Measurements from ENCODE around the gene FAM117A. TPM values are rescaled to one million over a fixed set of nuclear protein-coding genes. Genes with fewer than 3 reads are reported as not detected.

Gene FAM117A
- total RNA-seq, 2 donors from 2014 or later, result 30.9 to 46.4 TPM

DNA sequence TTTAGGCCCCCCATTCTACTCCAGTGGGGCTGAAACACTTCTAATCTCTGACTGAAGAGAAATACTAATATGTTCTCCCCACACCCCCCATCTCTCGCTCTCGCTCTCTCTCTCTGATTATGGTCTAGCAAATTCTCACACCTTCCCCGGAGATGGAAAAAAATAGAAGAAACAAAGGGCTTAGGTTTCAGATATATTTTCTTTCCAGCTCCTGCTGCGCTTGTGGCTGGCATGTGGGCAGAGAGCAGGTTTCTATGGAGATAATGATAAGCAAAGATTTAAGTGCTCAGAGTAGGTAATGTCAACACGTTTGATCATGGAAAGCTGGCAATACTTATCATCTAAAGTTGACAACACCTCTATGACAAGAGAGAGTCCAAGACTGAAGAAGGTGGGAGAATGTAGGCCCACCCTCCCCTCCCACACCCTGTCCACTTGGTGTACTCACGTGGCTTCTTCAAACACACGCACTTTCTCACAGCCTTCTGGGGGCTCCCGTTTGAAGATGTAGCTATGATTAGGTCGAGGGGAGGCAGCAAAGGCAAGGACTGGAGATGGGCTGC, 48.1 kb downstream of the FAM117A start:
- TF ChIP-seq POLR2AphosphoS5 (IDR thresholded peaks at IDR 0.05) (no peak), POLR2A (IDR thresholded peaks at IDR 0.05) (no peak)
- TF ChIP-seq, protein P1, sequence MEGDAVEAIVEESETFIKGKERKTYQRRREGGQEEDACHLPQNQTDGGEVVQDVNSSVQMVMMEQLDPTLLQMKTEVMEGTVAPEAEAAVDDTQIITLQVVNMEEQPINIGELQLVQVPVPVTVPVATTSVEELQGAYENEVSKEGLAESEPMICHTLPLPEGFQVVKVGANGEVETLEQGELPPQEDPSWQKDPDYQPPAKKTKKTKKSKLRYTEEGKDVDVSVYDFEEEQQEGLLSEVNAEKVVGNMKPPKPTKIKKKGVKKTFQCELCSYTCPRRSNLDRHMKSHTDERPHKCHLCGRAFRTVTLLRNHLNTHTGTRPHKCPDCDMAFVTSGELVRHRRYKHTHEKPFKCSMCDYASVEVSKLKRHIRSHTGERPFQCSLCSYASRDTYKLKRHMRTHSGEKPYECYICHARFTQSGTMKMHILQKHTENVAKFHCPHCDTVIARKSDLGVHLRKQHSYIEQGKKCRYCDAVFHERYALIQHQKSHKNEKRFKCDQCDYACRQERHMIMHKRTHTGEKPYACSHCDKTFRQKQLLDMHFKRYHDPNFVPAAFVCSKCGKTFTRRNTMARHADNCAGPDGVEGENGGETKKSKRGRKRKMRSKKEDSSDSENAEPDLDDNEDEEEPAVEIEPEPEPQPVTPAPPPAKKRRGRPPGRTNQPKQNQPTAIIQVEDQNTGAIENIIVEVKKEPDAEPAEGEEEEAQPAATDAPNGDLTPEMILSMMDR (IDR thresholded peaks at IDR 0.05), result no peak
- no peaks in the 10 kb centered on the region for H3K27me3 ChIP-seq (replicated peaks; ENCODE audit: insufficient read depth)
- H3K4me1 ChIP-seq (replicated peaks), result no peaks in the 10 kb centered on the region
- intact Hi-C loops (cut with DNase I), result no loop called here
- H3K4me3 ChIP-seq, result no peak overlapping the region
- peak overlapping the region in 1 of 2 donors; percentile 17 for H3K27ac ChIP-seq
- WGBS, result 81% methylated on average over 9 of the region's 9 CpGs
- H3K9me3 ChIP-seq, result no peaks in the 10 kb centered on the region
- no peak for DNase-seq (ENCODE audit: low spot score)
- H3K36me3 ChIP-seq, result no peaks in the 10 kb centered on the region

DNA sequence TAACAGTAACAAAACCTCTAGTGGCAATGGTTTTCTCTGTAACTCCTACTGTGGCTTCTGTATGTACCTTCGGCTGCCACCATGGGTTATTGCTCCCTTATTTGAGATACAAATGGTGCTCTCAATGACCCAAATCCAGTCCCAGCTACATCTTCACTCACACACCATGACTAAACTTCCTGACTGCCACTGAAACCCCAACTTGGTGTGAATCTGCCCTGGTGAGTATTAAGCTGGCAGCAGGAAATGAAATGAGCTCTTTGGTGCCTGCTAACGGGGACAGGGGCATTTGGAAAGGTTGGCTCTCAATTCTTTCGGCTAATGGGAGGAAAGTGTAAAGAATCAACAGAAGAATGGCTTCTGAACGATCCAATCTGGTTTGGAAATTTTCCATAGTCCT, 48.7 kb downstream of the FAM117A start:
- H3K36me3 ChIP-seq, result no peaks in the 10 kb centered on the region
- no peak for DNase-seq (ENCODE audit: low spot score)
- WGBS, result 66% methylated on average over 4 of the region's 4 CpGs

DNA sequence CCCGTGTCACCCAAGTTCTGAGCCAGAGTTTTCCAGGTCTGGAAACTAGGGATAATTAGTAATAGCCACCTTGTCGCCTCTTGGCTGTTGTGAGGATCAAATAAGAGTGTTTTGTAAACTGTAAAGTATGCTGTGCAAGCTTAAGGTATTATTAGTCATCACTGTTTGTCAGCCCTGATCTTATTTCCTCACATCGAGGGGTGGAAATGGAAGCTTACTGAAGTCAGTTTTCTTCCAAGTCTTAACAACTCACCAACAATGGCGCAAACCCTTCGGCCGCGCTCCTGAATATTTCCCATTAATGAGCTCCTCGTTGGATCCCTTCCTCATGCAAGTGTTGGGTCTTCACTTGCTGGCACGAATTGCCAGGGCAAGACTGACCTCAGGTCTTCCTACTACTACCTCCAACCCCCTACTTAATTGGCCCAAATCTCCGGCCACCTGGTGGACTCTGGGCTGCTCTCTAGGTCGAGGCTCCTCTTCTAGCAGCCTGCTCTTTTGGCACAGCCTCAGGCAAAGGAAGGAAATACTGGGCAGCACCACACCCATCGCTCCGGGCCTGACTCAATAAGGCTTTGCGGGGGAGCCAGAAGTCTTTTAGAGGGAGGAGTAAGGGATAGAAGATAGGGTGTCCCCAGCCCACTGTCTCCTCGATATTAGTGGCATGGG, 55.3 kb downstream of the FAM117A start:
- 58% methylated on average over 15 of the region's 15 CpGs for WGBS
- DNase-seq (ENCODE audit: low spot score), result no peak
- Histone ChIP-seq H3K4me1 (replicated peaks) (peaks cover 4% of the 10 kb centered on the region), H3K27ac (peak overlapping the region; percentile 94), H3K36me3 (peaks cover 4 to 7% of the 10 kb centered on the region in 2 donors), H3K9me3 (no peaks in the 10 kb centered on the region), H3K27me3 (replicated peaks; ENCODE audit: insufficient read depth) (no peaks in the 10 kb centered on the region), H3K4me3 (peak overlapping the region; percentile 92 to 94)
- TF ChIP-seq POLR2AphosphoS5 (IDR thresholded peaks at IDR 0.05), result no peak
- TF ChIP-seq, protein P1 (IDR thresholded peaks at IDR 0.05), result no peak
- no peak for TF ChIP-seq POLR2A (IDR thresholded peaks at IDR 0.05)
- intact Hi-C loops (cut with DNase I), result loop anchor here (5.0 kb wide), 3 partner anchors 69 to 289 kb away; partner anchors contain the start of gene DLX3

More for the DNA sequence above, 48.7 kb downstream of the FAM117A start:
- TF ChIP-seq, protein P1 (IDR thresholded peaks at IDR 0.05), result no peak
- TF ChIP-seq POLR2AphosphoS5 (IDR thresholded peaks at IDR 0.05), result no peak
- TF ChIP-seq POLR2A (IDR thresholded peaks at IDR 0.05), result no peak
- intact Hi-C loops (cut with DNase I), result no loop called here
- H3K4me1 ChIP-seq (replicated peaks), result no peaks in the 10 kb centered on the region
- no peaks in the 10 kb centered on the region for H3K9me3 ChIP-seq
- H3K27ac ChIP-seq, result peak overlapping the region in 1 of 2 donors; percentile 17
- H3K4me3 ChIP-seq, result no peak overlapping the region
- H3K27me3 ChIP-seq (replicated peaks; ENCODE audit: insufficient read depth), result no peaks in the 10 kb centered on the region

DNA sequence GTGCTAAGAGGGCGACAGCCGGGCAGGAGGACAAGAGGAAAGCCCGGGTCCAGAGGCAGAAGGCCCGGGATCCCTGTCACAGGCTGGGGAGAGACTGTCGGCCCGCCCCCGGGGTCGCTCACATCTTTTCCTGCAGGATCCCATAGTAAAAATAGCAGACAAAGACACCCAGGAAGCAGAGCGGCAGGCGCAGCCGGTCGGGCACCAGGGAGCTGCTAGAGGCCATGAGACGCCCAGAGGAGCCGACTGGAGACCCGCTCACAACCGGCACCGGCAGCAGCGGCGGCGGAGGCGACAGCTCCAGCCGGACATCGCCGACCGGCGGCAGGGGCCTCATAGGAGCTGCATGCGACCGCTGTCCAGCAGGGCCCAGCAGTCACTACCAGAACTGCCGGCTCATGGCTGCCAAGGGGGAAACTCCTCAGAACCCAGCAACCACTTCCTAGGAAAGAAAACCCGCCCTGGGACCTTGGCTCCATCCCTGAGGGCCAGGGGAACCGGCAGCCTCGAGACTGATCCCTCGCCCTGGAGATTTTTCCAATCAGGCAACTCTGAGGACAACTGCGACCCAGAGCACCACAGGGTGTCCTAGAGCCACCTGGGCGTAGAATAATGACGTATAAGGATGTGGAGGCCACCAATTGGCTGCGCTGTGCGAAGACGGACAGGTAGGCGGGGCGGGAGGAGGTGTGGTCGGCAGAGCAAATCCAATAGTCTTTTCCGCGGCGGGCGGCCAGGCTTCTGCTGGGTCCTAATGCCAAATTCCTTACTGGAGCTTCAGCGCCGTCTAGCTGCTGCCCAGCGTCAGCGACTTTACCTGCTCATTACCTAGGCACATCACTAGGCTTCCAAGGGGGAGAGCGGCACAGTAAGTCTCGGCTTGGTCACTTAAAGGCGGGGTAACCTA, 56.1 kb downstream of the FAM117A start, which contains the start of gene SLC35B1:
SLC35B1 (minus strand) TSS at position 357 of the 907 bp plus-strand sequence; CDS start at position 226, 131 bp downstream.
- under 1% methylated on average over 53 of the region's 53 CpGs for WGBS
- peaks cover 4 to 13% of the 10 kb centered on the region in 2 donors for H3K36me3 ChIP-seq
- H3K27me3 ChIP-seq (replicated peaks; ENCODE audit: insufficient read depth), result no peaks in the 10 kb centered on the region
- no peaks in the 10 kb centered on the region for H3K9me3 ChIP-seq
- intact Hi-C loops (cut with DNase I), result loop anchor here (5.0 kb wide), 3 partner anchors 69 to 289 kb away; partner anchors contain the start of gene DLX3
- H3K4me1 ChIP-seq (replicated peaks), result peaks cover 4% of the 10 kb centered on the region
- peak within 1 kb of the TSS; percentile 92 to 94 for H3K4me3 ChIP-seq
- peak; percentile 99 for DNase-seq (ENCODE audit: low spot score)
- TF ChIP-seq, protein P1 (IDR thresholded peaks at IDR 0.05), result peak; percentile 68 to 87 (median 80)
- no peak for TF ChIP-seq POLR2A (IDR thresholded peaks at IDR 0.05)
- peak; percentile 97 for TF ChIP-seq POLR2AphosphoS5 (IDR thresholded peaks at IDR 0.05)
- peak within 1 kb of the TSS; percentile 94 for H3K27ac ChIP-seq
